Uterus (tissue), 4 donors: ENCODE measurements around the gene SH3YL1. TPM values are rescaled to one million over a fixed set of nuclear protein-coding genes. Genes with fewer than 3 reads are reported as not detected.

Experiments
- DNase-seq, 2 donors: peaks; one replicate each; pipeline ENCODE4 v3.0.0-alpha.2; 2019 to 2020
- H3K27ac ChIP-seq, 2 donors: fragments of 200-600 bp; sonication (generic); 1 replicate in 1 of 2; 2 replicates in 1 of 2; pipeline ENCODE4 v1.5.1; 2016 to 2018
- H3K27me3 ChIP-seq, 2 donors: fragments of 200-600 bp; sonication (generic); one replicate each; pipeline ENCODE4 v1.5.1; 2018 to 2019; ENCODE audit warnings: control low read depth in 1 of 2
- H3K36me3 ChIP-seq, 2 donors: fragments of 200-600 bp; sonication (generic); one replicate each; pipeline ENCODE4 v1.5.1; 2019; ENCODE audit warnings: control low read depth in 1 of 2
- H3K4me1 ChIP-seq, 2 donors: fragments of 200-600 bp; sonication (generic); one replicate each; pipeline ENCODE4 v1.5.1; 2018 to 2019; ENCODE audit warnings: control low read depth in 1 of 2
- H3K4me3 ChIP-seq, 2 donors: fragments of 200-600 bp; sonication (generic); 1 replicate in 1 of 2; 2 replicates in 1 of 2; pipeline ENCODE4 v1.5.1; 2018 to 2019; ENCODE audit warnings: mild to moderate bottlenecking in 1 of 2
- H3K9me3 ChIP-seq, 2 donors: fragments of 200-600 bp; sonication (generic); one replicate each; pipeline ENCODE4 v1.5.1; 2019; ENCODE audit warnings: control low read depth in 1 of 2
- POLR2A ChIP-seq, 2 donors: fragments of 450-650 bp; IDR thresholded peaks; one replicate each; pipeline ENCODE4 v1.6.1; 2016; ENCODE audit warnings: antibody characterized with exemption in 2 of 2, mild to moderate bottlenecking in 1 of 2, moderate library complexity in 1 of 2
- intact Hi-C: fragments of 100-400 bp; cut with DNase I; formaldehyde crosslinking; loops from one replicate; pipeline ENCODE4 v1.15.1; 2023; ENCODE audit warnings: low total_unique reads
- total RNA-seq, 4 donors: library from RNA; depleted of rRNA in 3 of 4; stranded (reverse); fragments of >200 nt in 3 of 4; gene quantifications; one replicate each; pipeline versions ENCODE4 v1.1.0 to v1.2.4, GENCODE V29; 2014 to 2023
- TF ChIP-seq, protein P1 (sequence below), 4 experiments: fragments of 200-600 bp in 2 of 4; fragments of 450-650 bp in 2 of 4; sonication (generic) in 2 of 4; IDR thresholded peaks; one replicate each; pipeline ENCODE4 v1.5.1; 2016 to 2019; ENCODE audit warnings: antibody characterized with exemption in 4 of 4, mild to moderate bottlenecking in 2 of 4, moderate library complexity in 1 of 4
- donor health status: DM: yes; HTN: yes; CAD: no.

Gene SH3YL1
- total RNA-seq, 4 donors from 2014 or later, result 6.9 to 113 (median 55.5) TPM

- intact Hi-C loops, result no loop called here
- TF ChIP-seq POLR2A (IDR thresholded peaks at IDR 0.05), result no peak
- TF ChIP-seq, protein P1, sequence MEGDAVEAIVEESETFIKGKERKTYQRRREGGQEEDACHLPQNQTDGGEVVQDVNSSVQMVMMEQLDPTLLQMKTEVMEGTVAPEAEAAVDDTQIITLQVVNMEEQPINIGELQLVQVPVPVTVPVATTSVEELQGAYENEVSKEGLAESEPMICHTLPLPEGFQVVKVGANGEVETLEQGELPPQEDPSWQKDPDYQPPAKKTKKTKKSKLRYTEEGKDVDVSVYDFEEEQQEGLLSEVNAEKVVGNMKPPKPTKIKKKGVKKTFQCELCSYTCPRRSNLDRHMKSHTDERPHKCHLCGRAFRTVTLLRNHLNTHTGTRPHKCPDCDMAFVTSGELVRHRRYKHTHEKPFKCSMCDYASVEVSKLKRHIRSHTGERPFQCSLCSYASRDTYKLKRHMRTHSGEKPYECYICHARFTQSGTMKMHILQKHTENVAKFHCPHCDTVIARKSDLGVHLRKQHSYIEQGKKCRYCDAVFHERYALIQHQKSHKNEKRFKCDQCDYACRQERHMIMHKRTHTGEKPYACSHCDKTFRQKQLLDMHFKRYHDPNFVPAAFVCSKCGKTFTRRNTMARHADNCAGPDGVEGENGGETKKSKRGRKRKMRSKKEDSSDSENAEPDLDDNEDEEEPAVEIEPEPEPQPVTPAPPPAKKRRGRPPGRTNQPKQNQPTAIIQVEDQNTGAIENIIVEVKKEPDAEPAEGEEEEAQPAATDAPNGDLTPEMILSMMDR (IDR thresholded peaks at IDR 0.05), result no peak
Measured at GRCh38 chr2:233030-233429, 30.8 kb downstream of the SH3YL1 start.

GRCh38 chr2:231521-232185 is 32.2 kb downstream of the SH3YL1 start:
- TF ChIP-seq, protein P1 (IDR thresholded peaks at IDR 0.05), result no peak

More at GRCh38 chr2:233030-233429, 30.8 kb downstream of the SH3YL1 start:
- Histone ChIP-seq H3K4me1 (no peaks in the 10 kb centered on the region), H3K9me3 (no peaks in the 10 kb centered on the region), H3K36me3 (no peaks in the 10 kb centered on the region), H3K27ac (no peak overlapping the region), H3K27me3 (no peaks in the 10 kb centered on the region), H3K4me3 (no peak overlapping the region)
- DNase-seq, result no peak

GRCh38 chr2:228518-229278 is 35.1 kb downstream of the SH3YL1 start:
- H3K9me3 ChIP-seq, result no peaks in the 10 kb centered on the region
- no peak for TF ChIP-seq POLR2A (IDR thresholded peaks at IDR 0.05)
- TF ChIP-seq, protein P1 (IDR thresholded peaks at IDR 0.05), result no peak
- no peak overlapping the region for H3K4me3 ChIP-seq
- intact Hi-C loops, result no loop called here
- no peak for DNase-seq
- no peaks in the 10 kb centered on the region for H3K36me3 ChIP-seq
- no peaks in the 10 kb centered on the region for H3K27me3 ChIP-seq
- H3K4me1 ChIP-seq, result no peaks in the 10 kb centered on the region
- no peak overlapping the region for H3K27ac ChIP-seq

More at GRCh38 chr2:231521-232185, 32.2 kb downstream of the SH3YL1 start:
- intact Hi-C loops, result no loop called here
- Histone ChIP-seq H3K4me3 (no peak overlapping the region), H3K27ac (no peak overlapping the region), H3K27me3 (no peaks in the 10 kb centered on the region), H3K9me3 (no peaks in the 10 kb centered on the region), H3K36me3 (no peaks in the 10 kb centered on the region), H3K4me1 (no peaks in the 10 kb centered on the region)
- DNase-seq, result no peak

GRCh38 chr2:228115-228514 is 35.7 kb downstream of the SH3YL1 start:
- H3K4me3 ChIP-seq, result no peak overlapping the region
- DNase-seq, result no peak
- no peaks in the 10 kb centered on the region for H3K36me3 ChIP-seq
- H3K27me3 ChIP-seq, result no peaks in the 10 kb centered on the region
- no peak overlapping the region for H3K27ac ChIP-seq
- no peak for TF ChIP-seq POLR2A (IDR thresholded peaks at IDR 0.05)
- TF ChIP-seq, protein P1 (IDR thresholded peaks at IDR 0.05), result no peak
- H3K9me3 ChIP-seq, result no peaks in the 10 kb centered on the region
- intact Hi-C loops, result no loop called here
- no peaks in the 10 kb centered on the region for H3K4me1 ChIP-seq
